Neural cell (in vitro differentiated cells): ENCODE results near the gene TMEM175.

Experiments
- CTCF ChIP-seq: fragments of 450-650 bp; IDR thresholded peaks from 2 replicates; pipeline ENCODE4 v1.5.1; 2014; ENCODE audit warnings: antibody characterized with exemption, mild to moderate bottlenecking, moderate library complexity; ENCODE audit not compliant: poor library complexity, severe bottlenecking
- EP300 ChIP-seq: fragments of 450-650 bp; conservative IDR thresholded peaks from 2 replicates; pipeline ENCODE4 v1.6.1; 2014; ENCODE audit warnings: antibody characterized with exemption, mild to moderate bottlenecking, moderate library complexity; ENCODE audit not compliant: poor library complexity, severe bottlenecking
- POLR2AphosphoS5 ChIP-seq: IDR thresholded peaks from 2 replicates; pipeline ENCODE4 v1.6.1; 2012
- RAD21 ChIP-seq: fragments of 450-650 bp; conservative IDR thresholded peaks from 2 replicates; pipeline ENCODE4 v1.6.1; 2014; ENCODE audit warnings: antibody characterized with exemption, mild to moderate bottlenecking, moderate library complexity
- TAF1 ChIP-seq: IDR thresholded peaks from 2 replicates; pipeline ENCODE4 v1.6.1; 2012; ENCODE audit warnings: low read depth
- TF ChIP-seq, protein P1 (sequence below): IDR thresholded peaks from 2 replicates; pipeline ENCODE4 v1.6.1; 2012; ENCODE audit warnings: borderline replicate concordance

DNA sequence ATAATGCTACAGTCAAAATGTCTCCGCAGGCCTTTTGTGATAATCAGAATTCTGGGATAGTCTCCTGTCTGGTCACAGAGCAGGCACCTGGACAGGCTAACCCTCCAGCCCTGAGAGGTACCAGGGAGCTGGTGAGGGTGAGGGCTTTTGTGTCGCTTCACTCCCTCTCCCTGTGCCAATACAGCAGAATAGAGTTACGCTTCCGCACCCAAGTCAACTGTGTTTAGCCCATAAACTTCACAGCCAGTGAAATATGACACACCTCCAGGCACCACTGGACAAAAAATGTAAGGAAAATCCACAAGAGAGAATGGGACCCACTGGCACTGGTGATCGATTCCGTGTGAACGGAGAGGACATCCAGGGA lies 1.4 kb upstream of the TMEM175 start:
- TF ChIP-seq CTCF (no peak), TAF1 (no peak), POLR2AphosphoS5 (no peak), RAD21 (no peak), EP300 (no peak)
- TF ChIP-seq, protein P1, sequence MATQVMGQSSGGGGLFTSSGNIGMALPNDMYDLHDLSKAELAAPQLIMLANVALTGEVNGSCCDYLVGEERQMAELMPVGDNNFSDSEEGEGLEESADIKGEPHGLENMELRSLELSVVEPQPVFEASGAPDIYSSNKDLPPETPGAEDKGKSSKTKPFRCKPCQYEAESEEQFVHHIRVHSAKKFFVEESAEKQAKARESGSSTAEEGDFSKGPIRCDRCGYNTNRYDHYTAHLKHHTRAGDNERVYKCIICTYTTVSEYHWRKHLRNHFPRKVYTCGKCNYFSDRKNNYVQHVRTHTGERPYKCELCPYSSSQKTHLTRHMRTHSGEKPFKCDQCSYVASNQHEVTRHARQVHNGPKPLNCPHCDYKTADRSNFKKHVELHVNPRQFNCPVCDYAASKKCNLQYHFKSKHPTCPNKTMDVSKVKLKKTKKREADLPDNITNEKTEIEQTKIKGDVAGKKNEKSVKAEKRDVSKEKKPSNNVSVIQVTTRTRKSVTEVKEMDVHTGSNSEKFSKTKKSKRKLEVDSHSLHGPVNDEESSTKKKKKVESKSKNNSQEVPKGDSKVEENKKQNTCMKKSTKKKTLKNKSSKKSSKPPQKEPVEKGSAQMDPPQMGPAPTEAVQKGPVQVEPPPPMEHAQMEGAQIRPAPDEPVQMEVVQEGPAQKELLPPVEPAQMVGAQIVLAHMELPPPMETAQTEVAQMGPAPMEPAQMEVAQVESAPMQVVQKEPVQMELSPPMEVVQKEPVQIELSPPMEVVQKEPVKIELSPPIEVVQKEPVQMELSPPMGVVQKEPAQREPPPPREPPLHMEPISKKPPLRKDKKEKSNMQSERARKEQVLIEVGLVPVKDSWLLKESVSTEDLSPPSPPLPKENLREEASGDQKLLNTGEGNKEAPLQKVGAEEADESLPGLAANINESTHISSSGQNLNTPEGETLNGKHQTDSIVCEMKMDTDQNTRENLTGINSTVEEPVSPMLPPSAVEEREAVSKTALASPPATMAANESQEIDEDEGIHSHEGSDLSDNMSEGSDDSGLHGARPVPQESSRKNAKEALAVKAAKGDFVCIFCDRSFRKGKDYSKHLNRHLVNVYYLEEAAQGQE: no peak
